H9 (cell line): ENCODE results near the gene LUZP2. TPM values are rescaled to one million over a fixed set of nuclear protein-coding genes. Genes with fewer than 3 reads are reported as not detected.

Source experiments
- DNase-seq: peaks from one replicate; pipeline ENCODE4 v3.0.0-alpha.2; 2017
- H2AFZ ChIP-seq: one replicate; pipeline ENCODE4 v1.6.1; 2013; ENCODE audit warnings: mild to moderate bottlenecking, low read length, control low read depth, moderate library complexity
- H2AK5ac ChIP-seq: 2 replicates; pipeline ENCODE4 v1.6.1; 2013; ENCODE audit warnings: low read length, control low read depth, mixed read lengths; ENCODE audit not compliant: insufficient read length
- H2BK120ac ChIP-seq: one replicate; pipeline ENCODE4 v1.6.1; 2013; ENCODE audit warnings: low read depth, mild to moderate bottlenecking, low read length, control low read depth, inconsistent platforms; ENCODE audit not compliant: poor library complexity, severe bottlenecking
- H2BK12ac ChIP-seq: 2 replicates; pipeline ENCODE4 v1.6.1; 2013; ENCODE audit warnings: low read length, control low read depth, mixed read lengths, low read depth; ENCODE audit not compliant: insufficient read length
- H2BK15ac ChIP-seq: 2 replicates; pipeline ENCODE4 v1.6.1; 2013; ENCODE audit warnings: low read depth, low read length, control low read depth
- H2BK20ac ChIP-seq: one replicate; pipeline ENCODE4 v1.6.1; 2013; ENCODE audit warnings: low read depth, mild to moderate bottlenecking, low read length, control low read depth, inconsistent platforms; ENCODE audit not compliant: poor library complexity, severe bottlenecking
- H2BK5ac ChIP-seq: 2 replicates; pipeline ENCODE4 v1.6.1; 2013; ENCODE audit warnings: low read length, control low read depth, mixed read lengths; ENCODE audit not compliant: insufficient read length
- H3K14ac ChIP-seq: 2 replicates; pipeline ENCODE4 v1.6.1; 2013; ENCODE audit warnings: low read length, control low read depth; ENCODE audit not compliant: insufficient read depth
- H3K18ac ChIP-seq: 2 replicates; pipeline ENCODE4 v1.6.1; 2013; ENCODE audit warnings: low read depth, mild to moderate bottlenecking, mixed read lengths, low read length, control low read depth; ENCODE audit not compliant: insufficient read length
- H3K23ac ChIP-seq: 2 replicates; pipeline ENCODE4 v1.6.1; 2013; ENCODE audit warnings: low read length, control low read depth, mixed read lengths, low read depth; ENCODE audit not compliant: insufficient read length
- H3K23me2 ChIP-seq: 2 replicates; pipeline ENCODE4 v1.6.1; 2013; ENCODE audit warnings: low read depth, mild to moderate bottlenecking, mixed read lengths, low read length, control low read depth; ENCODE audit not compliant: insufficient read length, poor library complexity, severe bottlenecking
- H3K27ac ChIP-seq: 2 replicates; pipeline ENCODE4 v1.5.1; 2013; ENCODE audit warnings: low read length, control low read depth, mixed read lengths, low read depth; ENCODE audit not compliant: insufficient read length
- H3K27me3 ChIP-seq: 2 replicates; pipeline ENCODE4 v1.6.1; 2013; ENCODE audit warnings: low read length, control low read depth, inconsistent platforms; ENCODE audit not compliant: insufficient read depth
- H3K4ac ChIP-seq: 2 replicates; pipeline ENCODE4 v1.6.1; 2013; ENCODE audit warnings: low read depth, mild to moderate bottlenecking, control low read depth, inconsistent platforms, low read length, moderate library complexity
- H3K4me1 ChIP-seq: 2 replicates; pipeline ENCODE4 v1.6.1; 2013; ENCODE audit warnings: low read length, control low read depth, inconsistent platforms; ENCODE audit not compliant: insufficient read depth
- H3K4me2 ChIP-seq: 2 replicates; pipeline ENCODE4 v1.6.1; 2013; ENCODE audit warnings: low read length, control low read depth, mixed read lengths; ENCODE audit not compliant: insufficient read length, insufficient read depth
- H3K56ac ChIP-seq: 2 replicates; pipeline ENCODE4 v1.6.1; 2013; ENCODE audit warnings: low read depth, mild to moderate bottlenecking, mixed read lengths, low read length, control low read depth; ENCODE audit not compliant: insufficient read length
- H3K79me1 ChIP-seq: 2 replicates; pipeline ENCODE4 v1.6.1; 2013; ENCODE audit warnings: low read depth, mild to moderate bottlenecking, moderate library complexity, low read length, control low read depth, inconsistent platforms; ENCODE audit not compliant: insufficient read depth, poor library complexity, severe bottlenecking
- H3K79me2 ChIP-seq: 2 replicates; pipeline ENCODE4 v1.6.1; 2013; ENCODE audit warnings: low read length, control low read depth, inconsistent platforms; ENCODE audit not compliant: insufficient read depth
- H3K9ac ChIP-seq: 2 replicates; pipeline ENCODE4 v1.6.1; 2013; ENCODE audit warnings: low read length, control low read depth, mixed read lengths; ENCODE audit not compliant: insufficient read length; ENCODE audit errors: extremely low read depth
- H3K9me3 ChIP-seq: one replicate; pipeline ENCODE4 v1.6.1; 2013; ENCODE audit warnings: low read depth, low read length, inconsistent platforms; ENCODE audit not compliant: control insufficient read depth
- H3T11ph ChIP-seq: one replicate; pipeline ENCODE4 v1.6.1; 2013; ENCODE audit warnings: mild to moderate bottlenecking, low read length, control low read depth, inconsistent platforms
- H4K20me1 ChIP-seq: one replicate; pipeline ENCODE4 v1.6.1; 2013; ENCODE audit not compliant: control insufficient read depth, insufficient read length, insufficient read depth
- H4K5ac ChIP-seq: 2 replicates; pipeline ENCODE4 v1.6.1; 2013; ENCODE audit warnings: low read depth, mild to moderate bottlenecking, mixed read lengths, low read length, control low read depth; ENCODE audit not compliant: insufficient read length
- H4K8ac ChIP-seq: replicated peaks from 2 replicates; pipeline ENCODE4 v1.6.1; 2013; ENCODE audit warnings: low read length, control low read depth, mixed read lengths, low read depth; ENCODE audit not compliant: insufficient read length
- H4K91ac ChIP-seq: 2 replicates; pipeline ENCODE4 v1.6.1; 2013; ENCODE audit warnings: low read depth, mild to moderate bottlenecking, moderate library complexity, mixed read lengths, low read length, control low read depth; ENCODE audit not compliant: insufficient read length
- H3K27ac Mint-ChIP-seq, 3 experiments: 2 replicates in 2 of 3; 3 replicates in 1 of 3; pipeline ENCODE4 v1.8.0; 2020 to 2021; ENCODE audit warnings: mixed read lengths in 3 of 3, mild to moderate bottlenecking in 1 of 3, moderate library complexity in 1 of 3
- H3K27me3 Mint-ChIP-seq: 2 replicates; pipeline ENCODE4 v1.8.0; 2021; ENCODE audit warnings: low read depth, mild to moderate bottlenecking, moderate library complexity, mixed read lengths
- H3K36me3 Mint-ChIP-seq, 3 experiments: 2 replicates in 2 of 3; 3 replicates in 1 of 3; pipeline ENCODE4 v1.8.0; 2020 to 2021; ENCODE audit warnings: low read depth in 3 of 3, mixed read lengths in 3 of 3; ENCODE audit not compliant: insufficient read depth in 1 of 3
- H3K4me1 Mint-ChIP-seq, 2 experiments: 2 replicates each; pipeline ENCODE4 v1.8.0; 2020; ENCODE audit warnings: mixed read lengths in 2 of 2
- H3K4me3 Mint-ChIP-seq, 2 experiments: 2 replicates in 1 of 2; 3 replicates in 1 of 2; pipeline ENCODE4 v1.8.0; 2020 to 2021; ENCODE audit warnings: mild to moderate bottlenecking in 2 of 2, mixed read lengths in 2 of 2, moderate library complexity in 1 of 2
- H3K9me3 Mint-ChIP-seq, 2 experiments: 2 replicates in 1 of 2; 3 replicates in 1 of 2; pipeline ENCODE4 v1.8.0; 2020; ENCODE audit warnings: mild to moderate bottlenecking in 2 of 2, mixed read lengths in 2 of 2, moderate library complexity in 1 of 2
- CTCF ChIP-seq: fragments of 200-600 bp; sonication (generic); conservative IDR thresholded peaks from 3 replicates; pipeline ENCODE4 v1.8.0; 2021; ENCODE audit warnings: antibody characterized with exemption, mild to moderate bottlenecking
- WGBS: extraction: QIAGEN DNeasy Blood & Tissue Kit; methylation state at CpG from one replicate; pipeline ENCODE4 v1.1.7; 2013; ENCODE audit warnings: missing lambda C conversion rate, low lambda C conversion rate, mixed read lengths; ENCODE audit not compliant: insufficient read length; ENCODE audit errors: extremely low coverage; 5-methylcytosine and 5-hydroxymethylcytosine counted together
- total RNA-seq: library from RNA; stranded (reverse); gene quantifications from 2 replicates; pipeline ENCODE4 v1.2.1, GENCODE V29; 2021

The LUZP2 gene
- total RNA-seq, 1 experiment from 2014 or later = 25.4 TPM

- Histone ChIP-seq H3K23ac (no peak overlapping the region), H3K4me1 (no peaks in the 10 kb centered on the region), H3K79me1 (no peaks in the 10 kb centered on the region), H3K4me2 (no peak overlapping the region), H4K20me1 (no peaks in the 10 kb centered on the region), H4K8ac (no peak overlapping the region), H3K27ac (no peak overlapping the region), H3K14ac (no peak overlapping the region), H2BK5ac (no peak overlapping the region), H2BK120ac (no peak overlapping the region), H2AK5ac (no peak overlapping the region), H3T11ph (no peak overlapping the region), H3K4ac (no peak overlapping the region), H2BK20ac (no peak overlapping the region), H2BK12ac (no peak overlapping the region), H3K23me2 (no peaks in the 10 kb centered on the region), H4K5ac (no peak overlapping the region), H2BK15ac (no peak overlapping the region), H2AFZ (no peak overlapping the region), H3K27me3 (0 out of 2 replicates have a peak, but pooled peaks cover 2% of the 10 kb centered on the region), H4K91ac (no peak overlapping the region), H3K79me2 (no peaks in the 10 kb centered on the region), H3K9me3 (no peaks in the 10 kb centered on the region), H3K9ac (no peak overlapping the region), H3K56ac (no peak overlapping the region), H3K18ac (no peak overlapping the region)
- H3K27me3 Mint-ChIP-seq = no peaks in the 10 kb centered on the region
- no peak for DNase-seq
- no peak overlapping the region for H3K4me3 Mint-ChIP-seq
- peaks cover 14 to 33% (median 28%) of the 10 kb centered on the region in 3 experiments for H3K36me3 Mint-ChIP-seq
- no CpG with 5 or more reads among the region's 1 CpG for WGBS
- H3K9me3 Mint-ChIP-seq = peaks cover 20 to 21% of the 10 kb centered on the region in 2 experiments
- TF ChIP-seq CTCF = no peak
- no peak overlapping the region for H3K27ac Mint-ChIP-seq
- H3K4me1 Mint-ChIP-seq = peaks cover 9 to 20% of the 10 kb centered on the region in 2 experiments
Observed at GRCh38 chr11:24664399-24664798, 167.5 kb downstream of the LUZP2 start.
